Transverse colon (tissue), 4 donors: Measurements from ENCODE around the gene MSH6.

Experiments used
- CTCF ChIP-seq, 5 experiments: fragments of 200-600 bp in 3 of 5; fragments of 450-650 bp in 2 of 5; sonication (generic) in 3 of 5; IDR thresholded peaks; 1 replicate in 2 of 5; 2 replicates in 3 of 5; pipeline ENCODE4 v1.5.1; 2016 to 2017; ENCODE audit warnings: antibody characterized with exemption in 5 of 5, inconsistent platforms in 3 of 5, mild to moderate bottlenecking in 2 of 5, moderate library complexity in 1 of 5
- POLR2A ChIP-seq: fragments of 450-650 bp; IDR thresholded peaks from one replicate; pipeline ENCODE4 v1.6.1; 2016; ENCODE audit warnings: antibody characterized with exemption, mild to moderate bottlenecking, moderate library complexity
- POLR2AphosphoS5 ChIP-seq, 3 donors: sonication (generic); formaldehyde crosslinking; IDR thresholded peaks; one replicate each; pipeline ENCODE4 v1.6.1; 2016; ENCODE audit warnings: antibody characterized with exemption in 3 of 3

GRCh38 chr2:47798631-47799030 lies 15.7 kb downstream of the MSH6 start:
- TF ChIP-seq CTCF (IDR thresholded peaks at IDR 0.05), result no peak
- TF ChIP-seq POLR2AphosphoS5 (IDR thresholded peaks at IDR 0.05), result no peak
- TF ChIP-seq POLR2A, result no peak
